ENCODE measurements around the gene SENP1. TPM values are rescaled to one million over a fixed set of nuclear protein-coding genes. Genes with fewer than 3 reads are reported as not detected.

SENP1 gene
- total RNA-seq, 1 experiment from 2014 or later: 17.7 TPM

- H3K4me3 Mint-ChIP-seq (ENCODE audit: low read depth, unreplicated experiment): no peak overlapping the region
- peaks cover 5% of the 10 kb centered on the region for H3K4me1 Mint-ChIP-seq (ENCODE audit: low read depth, unreplicated experiment)
- intact Hi-C loops (cut with micrococcal nuclease; ENCODE audit: unreplicated experiment): no loop called here
- DNase-seq: no peak
- H3K9me3 Mint-ChIP-seq (ENCODE audit: low read depth, unreplicated experiment): no peaks in the 10 kb centered on the region
- H3K36me3 Mint-ChIP-seq (ENCODE audit: insufficient read depth, unreplicated experiment): no peaks in the 10 kb centered on the region
- H3K27ac Mint-ChIP-seq (ENCODE audit: unreplicated experiment): no peak overlapping the region
- CTCF ChIA-PET: no interaction called here
- TF ChIP-seq CTCF (IDR thresholded peaks at IDR 0.05; ENCODE audit: unreplicated experiment): no peak
- BruUV-seq (replicated peaks): no TSS peak
- H3K27me3 Mint-ChIP-seq (ENCODE audit: unreplicated experiment): peaks cover 80% of the 10 kb centered on the region
Measured at GRCh38 chr12:48019639-48020265, 86.1 kb downstream of the SENP1 start.

- no peaks in the 10 kb centered on the region for H3K9me3 Mint-ChIP-seq (ENCODE audit: low read depth, unreplicated experiment)
- TF ChIP-seq CTCF (IDR thresholded peaks at IDR 0.05; ENCODE audit: unreplicated experiment): no peak
- H3K36me3 Mint-ChIP-seq (ENCODE audit: insufficient read depth, unreplicated experiment): no peaks in the 10 kb centered on the region
- no peak for DNase-seq
- H3K27ac Mint-ChIP-seq (ENCODE audit: unreplicated experiment): no peak overlapping the region
- BruUV-seq (replicated peaks): no TSS peak
- H3K27me3 Mint-ChIP-seq (ENCODE audit: unreplicated experiment): peaks cover 78% of the 10 kb centered on the region
- intact Hi-C loops (cut with micrococcal nuclease; ENCODE audit: unreplicated experiment): no loop called here
- CTCF ChIA-PET: no interaction called here
- no peak overlapping the region for H3K4me3 Mint-ChIP-seq (ENCODE audit: low read depth, unreplicated experiment)
- peaks cover 5% of the 10 kb centered on the region for H3K4me1 Mint-ChIP-seq (ENCODE audit: low read depth, unreplicated experiment)
Measured at GRCh38 chr12:48018618-48018995, 87.3 kb downstream of the SENP1 start.

GRCh38 chr12:48017921-48018617, 87.8 kb downstream of the SENP1 start:
- DNase-seq: no peak
- Mint-ChIP-seq H3K4me1 (ENCODE audit: low read depth, unreplicated experiment) (peaks cover 5% of the 10 kb centered on the region), H3K27ac (ENCODE audit: unreplicated experiment) (no peak overlapping the region), H3K36me3 (ENCODE audit: insufficient read depth, unreplicated experiment) (no peaks in the 10 kb centered on the region), H3K9me3 (ENCODE audit: low read depth, unreplicated experiment) (no peaks in the 10 kb centered on the region), H3K4me3 (ENCODE audit: low read depth, unreplicated experiment) (no peak overlapping the region), H3K27me3 (ENCODE audit: unreplicated experiment) (peaks cover 78% of the 10 kb centered on the region)
- TF ChIP-seq CTCF (IDR thresholded peaks at IDR 0.05; ENCODE audit: unreplicated experiment): no peak
- CTCF ChIA-PET: interaction anchor here (0.9 kb wide), 1 partner anchor 16 kb away, joined by 4 read pairs; no protein-coding TSS in a partner anchor
- no TSS peak for BruUV-seq (replicated peaks)
- intact Hi-C loops (cut with micrococcal nuclease; ENCODE audit: unreplicated experiment): no loop called here

GRCh38 chr12:48017496-48017895, 88.4 kb downstream of the SENP1 start:
- no TSS peak for BruUV-seq (replicated peaks)
- intact Hi-C loops (cut with micrococcal nuclease; ENCODE audit: unreplicated experiment): no loop called here
- no peak overlapping the region for H3K4me3 Mint-ChIP-seq (ENCODE audit: low read depth, unreplicated experiment)
- H3K4me1 Mint-ChIP-seq (ENCODE audit: low read depth, unreplicated experiment): peaks cover 5% of the 10 kb centered on the region
- CTCF ChIA-PET: interaction anchor here (0.9 kb wide), 1 partner anchor 17 kb away, joined by 4 read pairs; no protein-coding TSS in a partner anchor
- H3K9me3 Mint-ChIP-seq (ENCODE audit: low read depth, unreplicated experiment): no peaks in the 10 kb centered on the region
- no peak for DNase-seq
- no peaks in the 10 kb centered on the region for H3K36me3 Mint-ChIP-seq (ENCODE audit: insufficient read depth, unreplicated experiment)
- H3K27ac Mint-ChIP-seq (ENCODE audit: unreplicated experiment): no peak overlapping the region
- TF ChIP-seq CTCF (IDR thresholded peaks at IDR 0.05; ENCODE audit: unreplicated experiment): no peak
- H3K27me3 Mint-ChIP-seq (ENCODE audit: unreplicated experiment): peaks cover 78% of the 10 kb centered on the region
